Measurements from ENCODE around the gene OTUD5.
"Not testable (repeated sequence)": the region's sequence is repeated elsewhere in the genome, so short reads cannot be mapped to it uniquely, and the experiment has no call there.

Gene OTUD5

GRCh38 chrX:48957477-48957826 lies at the start of gene OTUD5:
Gene OTUD5 (minus strand): TSS chrX:48957607. CDS start chrX:48957570, 37 bp downstream.
- peak; percentile 76 for DNase-seq

GRCh38 chrX:49003696-49004095 lies 46.3 kb upstream of the OTUD5 start:
- DNase-seq, result no peak

- DNase-seq, result peak; percentile 79
Observed at GRCh38 chrX:49002091-49002935, 44.9 kb upstream of the OTUD5 start, which contains the start of gene GRIPAP1. Gene GRIPAP1 (minus strand): TSS chrX:49002264. CDS start chrX:49002229, 35 bp downstream.

- peak; percentile 45 for DNase-seq
Observed at GRCh38 chrX:49001521-49002090, 44.2 kb upstream of the OTUD5 start.

- no peak for DNase-seq
Observed at GRCh38 chrX:49000636-49001035, 43.2 kb upstream of the OTUD5 start.

- DNase-seq, result peak; percentile 5
Observed at GRCh38 chrX:48999030-48999429, 41.6 kb upstream of the OTUD5 start.

- no peak for DNase-seq
Observed at GRCh38 chrX:48998391-48998790, 41.0 kb upstream of the OTUD5 start.

GRCh38 chrX:48997865-48998264 lies 40.5 kb upstream of the OTUD5 start:
- DNase-seq, result no peak

GRCh38 chrX:48997455-48997854 lies 40.0 kb upstream of the OTUD5 start:
- no peak for DNase-seq

- DNase-seq, result no peak
Observed at GRCh38 chrX:48996969-48997368, 39.6 kb upstream of the OTUD5 start.

- DNase-seq, result no peak
Observed at GRCh38 chrX:48992341-48992740, 34.9 kb upstream of the OTUD5 start.

- DNase-seq, result no peak
Observed at GRCh38 chrX:48989483-48989882, 32.1 kb upstream of the OTUD5 start.

GRCh38 chrX:48983896-48984295 lies 26.5 kb upstream of the OTUD5 start:
- no peak for DNase-seq

GRCh38 chrX:48983081-48983480 lies 25.7 kb upstream of the OTUD5 start:
- DNase-seq, result no peak

- no peak for DNase-seq
Observed at GRCh38 chrX:48981178-48981577, 23.8 kb upstream of the OTUD5 start.

GRCh38 chrX:48980341-48980740 lies 22.9 kb upstream of the OTUD5 start:
- not testable (repeated sequence) for DNase-seq

- DNase-seq, result no peak
Observed at GRCh38 chrX:48978226-48978625, 20.8 kb upstream of the OTUD5 start.

GRCh38 chrX:48976086-48976485 lies 18.7 kb upstream of the OTUD5 start:
- DNase-seq, result no peak

GRCh38 chrX:48975541-48975940 lies 18.1 kb upstream of the OTUD5 start:
- no peak for DNase-seq

- DNase-seq, result no peak
Observed at GRCh38 chrX:48975041-48975440, 17.6 kb upstream of the OTUD5 start.

- no peak for DNase-seq
Observed at GRCh38 chrX:48974574-48974973, 17.2 kb upstream of the OTUD5 start.

GRCh38 chrX:48974033-48974432 lies 16.6 kb upstream of the OTUD5 start:
- DNase-seq, result no peak

- DNase-seq, result peak; percentile 30
Observed at GRCh38 chrX:48972220-48973164, 15.1 kb upstream of the OTUD5 start.

All from stimulated activated CD4-positive, alpha-beta T cell treated with anti-CD3 and anti-CD28 coated beads, Interleukin-4, amount 100 ng/mL, for 24 hours (primary cell).